Measurements from ENCODE around the gene MED4.

Gene MED4

GRCh38 chr13:48038761-48039160, 56.1 kb downstream of the MED4 start:
- DNase-seq (ENCODE audit: extremely low read depth in 1 of 2, low read depth in 1 of 2): no peak

- DNase-seq (ENCODE audit: extremely low read depth in 1 of 2, low read depth in 1 of 2): peak; percentile 90
These were observed 57.3 kb downstream of the MED4 start, which contains the start of gene NUDT15 for GRCh38 chr13:48037346-48038173. Gene NUDT15 (plus strand): TSS chr13:48037726. CDS start chr13:48037747, 21 bp downstream.

- DNase-seq (ENCODE audit: extremely low read depth in 1 of 2, low read depth in 1 of 2): no peak
These were observed 65.0 kb downstream of the MED4 start for GRCh38 chr13:48029859-48030258.

- DNase-seq (ENCODE audit: extremely low read depth in 1 of 2, low read depth in 1 of 2): no peak
These were observed 66.8 kb downstream of the MED4 start for GRCh38 chr13:48028066-48028465.
